ENCODE measurements around the gene SPPL2B. TPM values are rescaled to one million over a fixed set of nuclear protein-coding genes. Genes with fewer than 3 reads are reported as not detected.

Gene SPPL2B
- total RNA-seq, 5 donors from 2014 or later (not counting 1 experiment from before 2014, with no cell fraction given) = 96.5 to 173 (median 133) TPM

GRCh38 chr19:2320939-2321338 lies 7.5 kb upstream of the SPPL2B start:
- DNase-seq (no peak), ATAC-seq (replicated peaks in 1 of 4) (no peak)
- ChIA-PET CTCF (no interaction called here), POLR2A (no interaction called here)
- peaks cover 26 to 31% of the 10 kb centered on the region in 2 donors for H3K36me3 ChIP-seq (ENCODE audit: control insufficient read depth in 2 of 2, extremely low read depth in 1 of 2, insufficient read depth in 1 of 2, low read length in 1 of 2)
- H3K27me3 ChIP-seq (replicated peaks in 1 of 2; ENCODE audit: control insufficient read depth in 2 of 2, extremely low read depth in 1 of 2, insufficient read depth in 2 of 2, low read length in 1 of 2) = peaks cover 0 to 1% of the 10 kb centered on the region in 2 experiments
- Mint-ChIP-seq H3K27ac (no peak overlapping the region), H3K27me3 (no peaks in the 10 kb centered on the region), H3K36me3 (peaks cover 2% of the 10 kb centered on the region), H3K4me1 (peaks cover 10 to 16% (median 12%) of the 10 kb centered on the region in 3 donors), H3K9me3 (no peaks in the 10 kb centered on the region), H3K4me3 (no peak overlapping the region)
- H3K4me1 ChIP-seq (ENCODE audit: control insufficient read depth in 1 of 2, extremely low read depth in 1 of 2, insufficient read depth in 2 of 2, low read length in 2 of 2) = peaks cover 1 to 13% of the 10 kb centered on the region in 2 experiments
- WGBS (ENCODE audit: insufficient coverage) = 98% methylated on average over 12 of the region's 12 CpGs
- H3K27ac ChIP-seq (ENCODE audit: low read length) = no peak overlapping the region
- no peak overlapping the region for H3K4me3 ChIP-seq (ENCODE audit: control insufficient read depth in 1 of 2, extremely low read depth in 1 of 2, low read length in 1 of 2)
- no peaks in the 10 kb centered on the region for H3K9me3 ChIP-seq

GRCh38 chr19:2321565-2322283 lies 6.8 kb upstream of the SPPL2B start:
- ChIA-PET POLR2A (no interaction called here), CTCF (no interaction called here)
- Histone ChIP-seq H3K9me3 (no peaks in the 10 kb centered on the region), H3K27me3 (replicated peaks in 1 of 2; ENCODE audit: control insufficient read depth in 2 of 2, extremely low read depth in 1 of 2, insufficient read depth in 2 of 2, low read length in 1 of 2) (no peaks in the 10 kb centered on the region), H3K4me1 (ENCODE audit: control insufficient read depth in 1 of 2, extremely low read depth in 1 of 2, insufficient read depth in 2 of 2, low read length in 2 of 2) (peaks cover 3 to 19% of the 10 kb centered on the region in 2 experiments), H3K36me3 (ENCODE audit: control insufficient read depth in 2 of 2, extremely low read depth in 1 of 2, insufficient read depth in 1 of 2, low read length in 1 of 2) (peaks cover 26 to 33% of the 10 kb centered on the region in 2 donors), H3K4me3 (ENCODE audit: control insufficient read depth in 1 of 2, extremely low read depth in 1 of 2, low read length in 1 of 2) (no peak overlapping the region), H3K27ac (ENCODE audit: low read length) (no peak overlapping the region)
- no peak for ATAC-seq (replicated peaks in 1 of 4)
- Mint-ChIP-seq H3K27me3 (no peaks in the 10 kb centered on the region), H3K9me3 (no peaks in the 10 kb centered on the region), H3K36me3 (peaks cover 4% of the 10 kb centered on the region), H3K27ac (no peak overlapping the region), H3K4me3 (no peak overlapping the region), H3K4me1 (peaks cover 14 to 21% (median 19%) of the 10 kb centered on the region in 3 donors)
- no peak for DNase-seq
- 94% methylated on average over 24 of the region's 39 CpGs for WGBS (ENCODE audit: insufficient coverage)

- H3K9me3 ChIP-seq = no peaks in the 10 kb centered on the region
- ChIA-PET POLR2A (no interaction called here), CTCF (no interaction called here)
- WGBS (ENCODE audit: insufficient coverage) = 93% methylated on average over 7 of the region's 19 CpGs
- DNase-seq (no peak), ATAC-seq (replicated peaks in 1 of 4) (no peak)
- peaks cover 7 to 31% of the 10 kb centered on the region in 2 experiments for H3K4me1 ChIP-seq (ENCODE audit: control insufficient read depth in 1 of 2, extremely low read depth in 1 of 2, insufficient read depth in 2 of 2, low read length in 2 of 2)
- no peaks in the 10 kb centered on the region for H3K27me3 ChIP-seq (replicated peaks in 1 of 2; ENCODE audit: control insufficient read depth in 2 of 2, extremely low read depth in 1 of 2, insufficient read depth in 2 of 2, low read length in 1 of 2)
- Mint-ChIP-seq H3K36me3 (peaks cover 7% of the 10 kb centered on the region), H3K4me1 (peaks cover 32 to 36% (median 33%) of the 10 kb centered on the region in 3 donors), H3K9me3 (no peaks in the 10 kb centered on the region), H3K4me3 (no peak overlapping the region), H3K27ac (no peak overlapping the region), H3K27me3 (no peaks in the 10 kb centered on the region)
- no peak overlapping the region for H3K27ac ChIP-seq (ENCODE audit: low read length)
- H3K36me3 ChIP-seq (ENCODE audit: control insufficient read depth in 2 of 2, extremely low read depth in 1 of 2, insufficient read depth in 1 of 2, low read length in 1 of 2) = peaks cover 26 to 35% of the 10 kb centered on the region in 2 donors
- H3K4me3 ChIP-seq (ENCODE audit: control insufficient read depth in 1 of 2, extremely low read depth in 1 of 2, low read length in 1 of 2) = no peak overlapping the region
Observed at GRCh38 chr19:2323707-2324106, 4.8 kb upstream of the SPPL2B start.

- DNase-seq = no peak
- Histone ChIP-seq H3K27ac (ENCODE audit: low read length) (no peak overlapping the region), H3K4me3 (ENCODE audit: control insufficient read depth in 1 of 2, extremely low read depth in 1 of 2, low read length in 1 of 2) (no peak overlapping the region), H3K9me3 (no peaks in the 10 kb centered on the region), H3K27me3 (replicated peaks in 1 of 2; ENCODE audit: control insufficient read depth in 2 of 2, extremely low read depth in 1 of 2, insufficient read depth in 2 of 2, low read length in 1 of 2) (no peaks in the 10 kb centered on the region), H3K4me1 (ENCODE audit: control insufficient read depth in 1 of 2, extremely low read depth in 1 of 2, insufficient read depth in 2 of 2, low read length in 2 of 2) (peaks cover 10 to 38% of the 10 kb centered on the region in 2 experiments), H3K36me3 (ENCODE audit: control insufficient read depth in 2 of 2, extremely low read depth in 1 of 2, insufficient read depth in 1 of 2, low read length in 1 of 2) (peaks cover 26 to 35% of the 10 kb centered on the region in 2 donors)
- ChIA-PET POLR2A (no interaction called here), CTCF (no interaction called here)
- Mint-ChIP-seq H3K4me3 (peak overlapping the region in 1 of 3 donors; percentile 39), H3K4me1 (peaks cover 36 to 40% (median 37%) of the 10 kb centered on the region in 3 donors), H3K9me3 (no peaks in the 10 kb centered on the region), H3K36me3 (peaks cover 7% of the 10 kb centered on the region), H3K27me3 (no peaks in the 10 kb centered on the region), H3K27ac (peak overlapping the region in 1 of 2 donors; percentile 55)
- ATAC-seq (replicated peaks in 1 of 4) = no peak
- 88% methylated on average over 29 of the region's 34 CpGs for WGBS (ENCODE audit: insufficient coverage)
Observed at GRCh38 chr19:2324220-2324948, 4.1 kb upstream of the SPPL2B start.

- POLR2A ChIA-PET = no interaction called here
- WGBS (ENCODE audit: insufficient coverage) = 58% methylated on average over 22 of the region's 29 CpGs
- H3K4me1 Mint-ChIP-seq = peaks cover 46 to 49% (median 47%) of the 10 kb centered on the region in 3 donors
- Histone ChIP-seq H3K4me3 (ENCODE audit: control insufficient read depth in 1 of 2, extremely low read depth in 1 of 2, low read length in 1 of 2) (no peak overlapping the region), H3K27ac (ENCODE audit: low read length) (no peak overlapping the region), H3K4me1 (ENCODE audit: control insufficient read depth in 1 of 2, extremely low read depth in 1 of 2, insufficient read depth in 2 of 2, low read length in 2 of 2) (peaks cover 10 to 47% of the 10 kb centered on the region in 2 experiments), H3K27me3 (replicated peaks in 1 of 2; ENCODE audit: control insufficient read depth in 2 of 2, extremely low read depth in 1 of 2, insufficient read depth in 2 of 2, low read length in 1 of 2) (no peaks in the 10 kb centered on the region), H3K9me3 (no peaks in the 10 kb centered on the region), H3K36me3 (ENCODE audit: control insufficient read depth in 2 of 2, extremely low read depth in 1 of 2, insufficient read depth in 1 of 2, low read length in 1 of 2) (peaks cover 26 to 35% of the 10 kb centered on the region in 2 donors)
- H3K27ac Mint-ChIP-seq = peak overlapping the region in 1 of 2 donors; percentile 27
- DNase-seq (no peak), ATAC-seq (replicated peaks in 1 of 4) (no peak)
- H3K27me3 Mint-ChIP-seq = no peaks in the 10 kb centered on the region
- H3K36me3 Mint-ChIP-seq = peaks cover 7% of the 10 kb centered on the region
- CTCF ChIA-PET = no interaction called here
- peak overlapping the region in 2 of 3 donors; percentile 63 to 97 for H3K4me3 Mint-ChIP-seq
- H3K9me3 Mint-ChIP-seq = no peaks in the 10 kb centered on the region
Observed at GRCh38 chr19:2325281-2326046, 3.0 kb upstream of the SPPL2B start.
